Fibroblast of lung (primary cell): ENCODE results near the gene SLC26A1. TPM values are rescaled to one million over a fixed set of nuclear protein-coding genes. Genes with fewer than 3 reads are reported as not detected.

Experiments used
- DNase-seq, 2 donors: peaks; one replicate each; pipeline versions ENCODE4 v3.0.0 to v3.0.0-alpha.2; 2010; ENCODE audit warnings: low read depth in 2 of 2
- H2AFZ ChIP-seq: 2 replicates; pipeline ENCODE4 v1.5.1; 2012; ENCODE audit warnings: low read length, control low read depth, inconsistent platforms
- H3K27ac ChIP-seq: 2 replicates; pipeline ENCODE4 v1.5.1; 2011; ENCODE audit warnings: low read length, control low read depth; ENCODE audit not compliant: insufficient read depth
- H3K27me3 ChIP-seq: 2 replicates; pipeline ENCODE4 v1.5.1; 2011; ENCODE audit warnings: mild to moderate bottlenecking, low read length; ENCODE audit not compliant: control insufficient read depth, insufficient read depth
- H3K36me3 ChIP-seq: 2 replicates; pipeline ENCODE4 v1.5.1; 2011; ENCODE audit warnings: low read length; ENCODE audit not compliant: control insufficient read depth, insufficient read depth
- H3K4me1 ChIP-seq: 2 replicates; pipeline ENCODE4 v1.5.1; 2011; ENCODE audit warnings: low read length; ENCODE audit not compliant: control insufficient read depth, insufficient read depth; ENCODE audit errors: extremely low read depth
- H3K4me2 ChIP-seq: 2 replicates; pipeline ENCODE4 v1.5.1; 2011; ENCODE audit warnings: low read length, control low read depth; ENCODE audit not compliant: insufficient read depth; ENCODE audit errors: extremely low read depth
- H3K4me3 ChIP-seq, 4 experiments: fragments of 200-600 bp in 1 of 4; sonication (generic) in 1 of 4; replicated peaks in 1 of 4; 2 replicates each; pipeline ENCODE4 v1.5.1; 2011 to 2016; ENCODE audit warnings: low read length in 4 of 4, low read depth in 3 of 4, mild to moderate bottlenecking in 3 of 4, control low read depth in 2 of 4, inconsistent platforms in 1 of 4, mixed read lengths in 1 of 4; ENCODE audit not compliant: insufficient read depth in 1 of 4; ENCODE audit errors: control extremely low read depth in 1 of 4
- H3K79me2 ChIP-seq: 2 replicates; pipeline ENCODE4 v1.5.1; 2012; ENCODE audit warnings: mild to moderate bottlenecking, low read length, inconsistent platforms; ENCODE audit not compliant: control insufficient read depth, insufficient read depth
- H3K9ac ChIP-seq: 2 replicates; pipeline ENCODE4 v1.5.1; 2011; ENCODE audit warnings: mild to moderate bottlenecking, low read length, control low read depth; ENCODE audit not compliant: insufficient read depth
- H3K9me3 ChIP-seq: 2 replicates; pipeline ENCODE4 v1.5.1; 2012; ENCODE audit warnings: low read depth, low read length; ENCODE audit not compliant: control insufficient read depth, insufficient read depth
- H4K20me1 ChIP-seq: 2 replicates; pipeline ENCODE4 v1.5.1; 2011; ENCODE audit warnings: low read length; ENCODE audit not compliant: control insufficient read depth, insufficient read depth; ENCODE audit errors: extremely low read depth
- EZH2 ChIP-seq: IDR thresholded peaks from 2 replicates; pipeline ENCODE4 v1.5.1; 2012; ENCODE audit warnings: low read length, control low read depth, mild to moderate bottlenecking; ENCODE audit errors: missing control alignments
- polyA plus RNA-seq, 2 donors: library from polyadenylated mRNA; depleted of rRNA in 1 of 2; stranded (reverse) in 1 of 2; unstranded in 1 of 2; fragments of >200 nt; gene quantifications; 2 replicates each; pipeline ENCODE4 v1.2.1, GENCODE V29; 2011 to 2012; ENCODE audit warnings: missing spikeins in 1 of 2
- total RNA-seq: library from RNA; depleted of rRNA; stranded (reverse); fragments of >200 nt; gene quantifications from 2 replicates; pipeline ENCODE4 v1.2.1, GENCODE V29; 2014
- TF ChIP-seq, protein P1 (sequence below), 2 donors: IDR thresholded peaks in 1 of 2; conservative IDR thresholded peaks in 1 of 2; 1 replicate in 1 of 2; 2 replicates in 1 of 2; pipeline ENCODE4 v1.5.1; 2011 to 2012; ENCODE audit warnings: low read length in 2 of 2, control low read depth in 1 of 2, inconsistent platforms in 1 of 2, low read depth in 1 of 2, mild to moderate bottlenecking in 1 of 2

The SLC26A1 gene
- total and polyA plus RNA-seq, 2 donors (not counting 1 experiment from before 2014, with no cell fraction given): 0.05 to 0.33 TPM

GRCh38 chr4:960636-961350 is 32.4 kb downstream of the SLC26A1 start:
- Histone ChIP-seq H3K9me3 (no peaks in the 10 kb centered on the region), H3K4me1 (no peaks in the 10 kb centered on the region), H4K20me1 (no peaks in the 10 kb centered on the region), H3K9ac (no peak overlapping the region), H3K36me3 (peaks cover 14% of the 10 kb centered on the region), H3K4me2 (no peak overlapping the region), H3K27me3 (no peaks in the 10 kb centered on the region), H3K4me3 (no peak overlapping the region), H2AFZ (no peak overlapping the region), H3K27ac (no peak overlapping the region), H3K79me2 (no peaks in the 10 kb centered on the region)
- DNase-seq: no peak
- TF ChIP-seq, protein P1, sequence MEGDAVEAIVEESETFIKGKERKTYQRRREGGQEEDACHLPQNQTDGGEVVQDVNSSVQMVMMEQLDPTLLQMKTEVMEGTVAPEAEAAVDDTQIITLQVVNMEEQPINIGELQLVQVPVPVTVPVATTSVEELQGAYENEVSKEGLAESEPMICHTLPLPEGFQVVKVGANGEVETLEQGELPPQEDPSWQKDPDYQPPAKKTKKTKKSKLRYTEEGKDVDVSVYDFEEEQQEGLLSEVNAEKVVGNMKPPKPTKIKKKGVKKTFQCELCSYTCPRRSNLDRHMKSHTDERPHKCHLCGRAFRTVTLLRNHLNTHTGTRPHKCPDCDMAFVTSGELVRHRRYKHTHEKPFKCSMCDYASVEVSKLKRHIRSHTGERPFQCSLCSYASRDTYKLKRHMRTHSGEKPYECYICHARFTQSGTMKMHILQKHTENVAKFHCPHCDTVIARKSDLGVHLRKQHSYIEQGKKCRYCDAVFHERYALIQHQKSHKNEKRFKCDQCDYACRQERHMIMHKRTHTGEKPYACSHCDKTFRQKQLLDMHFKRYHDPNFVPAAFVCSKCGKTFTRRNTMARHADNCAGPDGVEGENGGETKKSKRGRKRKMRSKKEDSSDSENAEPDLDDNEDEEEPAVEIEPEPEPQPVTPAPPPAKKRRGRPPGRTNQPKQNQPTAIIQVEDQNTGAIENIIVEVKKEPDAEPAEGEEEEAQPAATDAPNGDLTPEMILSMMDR (conservative IDR thresholded peaks at IDR 0.05 in 1 of 2, IDR thresholded peaks at IDR 0.05 in 1 of 2; ENCODE audit: low read depth in 1 of 2, low read length in 2 of 2): no peak
- TF ChIP-seq EZH2: no peak

DNA sequence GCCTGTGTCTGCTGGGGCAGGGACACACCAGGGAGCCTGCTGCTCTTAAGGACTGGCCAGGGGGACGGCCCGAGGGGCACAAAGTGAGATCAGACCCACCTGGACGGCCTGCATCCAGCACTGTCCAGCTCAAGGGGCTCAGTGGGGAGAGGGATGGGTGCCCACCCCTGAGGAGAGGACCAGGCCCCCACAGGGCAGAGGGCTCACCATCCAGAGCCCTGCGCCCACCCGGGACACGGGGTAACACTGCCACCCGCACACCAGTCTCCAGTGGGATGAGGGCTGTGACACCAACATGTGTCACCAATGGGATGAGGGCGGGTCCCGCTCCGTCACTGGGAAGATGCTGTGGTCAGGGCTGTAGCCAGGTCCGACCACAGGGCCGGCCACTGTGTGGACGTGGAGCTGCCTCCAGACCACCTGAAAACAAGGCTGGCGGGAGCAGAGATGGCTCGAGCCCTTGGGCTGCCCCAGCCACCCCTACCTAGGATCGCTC is 33.0 kb downstream of the SLC26A1 start:
- no peak for DNase-seq
- Histone ChIP-seq H3K4me2 (no peak overlapping the region), H2AFZ (no peak overlapping the region), H3K9ac (no peak overlapping the region), H3K36me3 (peaks cover 14% of the 10 kb centered on the region), H3K27me3 (no peaks in the 10 kb centered on the region), H3K79me2 (no peaks in the 10 kb centered on the region), H3K4me1 (no peaks in the 10 kb centered on the region), H3K9me3 (no peaks in the 10 kb centered on the region), H4K20me1 (no peaks in the 10 kb centered on the region), H3K4me3 (no peak overlapping the region), H3K27ac (no peak overlapping the region)
- TF ChIP-seq, protein P1 (conservative IDR thresholded peaks at IDR 0.05 in 1 of 2, IDR thresholded peaks at IDR 0.05 in 1 of 2; ENCODE audit: low read depth in 1 of 2, low read length in 2 of 2): no peak
- no peak for TF ChIP-seq EZH2

- no peaks in the 10 kb centered on the region for H3K27me3 ChIP-seq
- no peaks in the 10 kb centered on the region for H4K20me1 ChIP-seq
- H3K9me3 ChIP-seq: no peaks in the 10 kb centered on the region
- TF ChIP-seq, protein P1 (conservative IDR thresholded peaks at IDR 0.05 in 1 of 2, IDR thresholded peaks at IDR 0.05 in 1 of 2; ENCODE audit: low read depth in 1 of 2, low read length in 2 of 2): no peak
- TF ChIP-seq EZH2: no peak
- H3K36me3 ChIP-seq: peaks cover 11% of the 10 kb centered on the region
- no peak for DNase-seq
- H2AFZ ChIP-seq: no peak overlapping the region
- no peaks in the 10 kb centered on the region for H3K4me1 ChIP-seq
- no peak overlapping the region for H3K4me2 ChIP-seq
- no peak overlapping the region for H3K9ac ChIP-seq
- no peak overlapping the region for H3K27ac ChIP-seq
- no peaks in the 10 kb centered on the region for H3K79me2 ChIP-seq
- no peak overlapping the region for H3K4me3 ChIP-seq
These were observed 33.7 kb downstream of the SLC26A1 start for GRCh38 chr4:959338-960139.
